ENCODE measurements around the gene P4HA2.
A peak's percentile ranks its signal among the peaks of the same experiment; 100 is the strongest.

P4HA2 gene

DNA sequence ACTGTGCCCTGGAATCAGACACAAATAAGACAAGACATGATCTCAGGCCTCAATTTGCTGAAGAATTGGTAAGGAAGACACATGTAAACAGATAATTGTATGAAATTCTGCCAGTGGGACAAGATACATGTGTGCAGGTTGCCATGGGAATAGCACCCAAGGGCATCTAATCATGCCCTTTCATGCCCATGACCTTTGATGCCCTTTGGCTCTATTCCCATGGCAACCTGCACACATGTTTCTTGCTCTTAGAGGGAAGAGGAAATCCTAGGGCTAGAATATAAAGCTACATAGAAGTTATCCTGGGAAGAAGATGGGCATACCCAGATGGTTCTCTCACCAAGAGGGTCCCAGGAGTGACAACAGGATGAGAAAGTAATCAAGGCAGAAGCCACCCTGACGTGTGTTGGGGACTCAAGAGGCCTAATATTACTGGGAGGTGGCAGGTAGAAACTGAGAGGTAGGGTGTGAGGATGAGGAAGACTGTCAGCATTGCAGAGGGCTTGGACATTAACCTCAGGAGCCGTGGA, 34.4 kb downstream of the P4HA2 start:
- H3K4me3 ChIP-seq (replicated peaks; ENCODE audit: low read depth, low read length), result no peak overlapping the region
- no peak for DNase-seq (ENCODE audit: extremely low read depth, low read depth)
- TF ChIP-seq CTCF (IDR thresholded peaks at IDR 0.05; ENCODE audit: low read depth, low read length, missing control alignments), result no peak

- no peak overlapping the region for H3K4me3 ChIP-seq (replicated peaks; ENCODE audit: low read depth, low read length)
- DNase-seq (ENCODE audit: extremely low read depth, low read depth), result peak; percentile 61
- TF ChIP-seq CTCF (IDR thresholded peaks at IDR 0.05; ENCODE audit: low read depth, low read length, missing control alignments), result peak; percentile 84
These were observed 37.4 kb downstream of the P4HA2 start for GRCh38 chr5:132190161-132190817.

GRCh38 chr5:132184588-132184987, 43.1 kb downstream of the P4HA2 start:
- TF ChIP-seq CTCF (IDR thresholded peaks at IDR 0.05; ENCODE audit: low read depth, low read length, missing control alignments), result no peak
- no peak overlapping the region for H3K4me3 ChIP-seq (replicated peaks; ENCODE audit: low read depth, low read length)
- DNase-seq (ENCODE audit: extremely low read depth, low read depth), result no peak

- no peak for DNase-seq (ENCODE audit: extremely low read depth, low read depth)
- no peak overlapping the region for H3K4me3 ChIP-seq (replicated peaks; ENCODE audit: low read depth, low read length)
- TF ChIP-seq CTCF (IDR thresholded peaks at IDR 0.05; ENCODE audit: low read depth, low read length, missing control alignments), result no peak
These were observed 43.9 kb downstream of the P4HA2 start for GRCh38 chr5:132183723-132184122.

- no peak overlapping the region for H3K4me3 ChIP-seq (replicated peaks; ENCODE audit: low read depth, low read length)
- DNase-seq (ENCODE audit: extremely low read depth, low read depth), result no peak
- no peak for TF ChIP-seq CTCF (IDR thresholded peaks at IDR 0.05; ENCODE audit: low read depth, low read length, missing control alignments)
These were observed 45.2 kb downstream of the P4HA2 start for GRCh38 chr5:132182359-132183040.

- no peak for TF ChIP-seq CTCF (IDR thresholded peaks at IDR 0.05; ENCODE audit: low read depth, low read length, missing control alignments)
These were observed 46.5 kb downstream of the P4HA2 start for GRCh38 chr5:132181011-132181629.

More at GRCh38 chr5:132181011-132181629, 46.5 kb downstream of the P4HA2 start:
- no peak overlapping the region for H3K4me3 ChIP-seq (replicated peaks; ENCODE audit: low read depth, low read length)
- DNase-seq (ENCODE audit: extremely low read depth, low read depth), result no peak

Data from HFF-Myc (cell line).